Panc1 (cell line): ENCODE measurements around the gene STARD10. TPM values are rescaled to one million over a fixed set of nuclear protein-coding genes. Genes with fewer than 3 reads are reported as not detected.

Source experiments
- ATAC-seq: fragments of 200-7000 bp; cut with Tn5 transposase; 2 replicates; pipeline ENCODE4 v1.9.1; 2020; ENCODE audit warnings: mild to moderate bottlenecking, moderate library complexity
- BruUV-seq: library from RNA; stranded (reverse); fragments of 400-500 nt; replicated peaks from 2 replicates; lab custom pipeline; 2021; lab: Mats Ljungman, UMichigan
- CTCF ChIA-PET: fragments of 300-600 bp; sonication (Branson Sonifier 250); formaldehyde crosslinking; loops from one replicate; lab custom pipeline; 2022; ENCODE audit warnings: antibody characterized with exemption; lab: Charles Lee
- POLR2A ChIA-PET: fragments of 300-600 bp; sonication (Branson Sonifier 250); formaldehyde crosslinking; loops from one replicate; lab custom pipeline; 2022; ENCODE audit warnings: antibody characterized with exemption; lab: Charles Lee
- DNase-seq: peaks from one replicate; pipeline ENCODE4 v3.0.0-alpha.2; 2010; ENCODE audit warnings: low read depth, low spot score
- H3K27ac ChIP-seq: 2 replicates; pipeline ENCODE4 v1.5.1; 2011; ENCODE audit warnings: mild to moderate bottlenecking, low read length, inconsistent platforms
- H3K27me3 ChIP-seq: fragments of 200-500 bp; sonication (Bioruptor generic); 2 replicates; pipeline ENCODE4 v1.6.0; 2014; ENCODE audit warnings: low read length, inconsistent platforms; ENCODE audit not compliant: control insufficient read depth, insufficient read depth
- H3K36me3 ChIP-seq: fragments of 200-500 bp; sonication (Bioruptor generic); 2 replicates; pipeline ENCODE4 v1.5.1; 2014; ENCODE audit warnings: inconsistent platforms, mild to moderate bottlenecking, low read length, moderate library complexity; ENCODE audit not compliant: control insufficient read depth, insufficient read depth
- H3K4me1 ChIP-seq: 2 replicates; pipeline ENCODE4 v1.5.1; 2011; ENCODE audit warnings: inconsistent platforms, mild to moderate bottlenecking, low read length, moderate library complexity; ENCODE audit not compliant: control insufficient read depth, insufficient read depth
- H3K4me3 ChIP-seq, 2 experiments: 2 replicates each; pipeline ENCODE4 v1.5.1; 2011 to 2012; ENCODE audit warnings: low read depth in 2 of 2, low read length in 2 of 2, mild to moderate bottlenecking in 2 of 2, inconsistent platforms in 1 of 2, moderate library complexity in 1 of 2
- H3K9me3 ChIP-seq: fragments of 200-500 bp; sonication (Bioruptor generic); 2 replicates; pipeline ENCODE4 v1.5.1; 2014; ENCODE audit warnings: low read depth, mild to moderate bottlenecking, inconsistent platforms, low read length, moderate library complexity; ENCODE audit not compliant: control insufficient read depth, insufficient read depth
- CTCF ChIP-seq: fragments of 450-650 bp; IDR thresholded peaks from 2 replicates; pipeline ENCODE4 v1.5.1; 2017; ENCODE audit warnings: mild to moderate bottlenecking
- POLR2AphosphoS5 ChIP-seq: IDR thresholded peaks from 2 replicates; pipeline ENCODE4 v1.6.1; 2012; ENCODE audit warnings: mild to moderate bottlenecking, low read depth, low read length, moderate library complexity
- REST ChIP-seq, 2 experiments: IDR thresholded peaks; 2 replicates each; pipeline ENCODE4 v1.6.1; 2011 to 2012; ENCODE audit warnings: low read depth in 2 of 2, control low read depth in 1 of 2, low read length in 1 of 2, mild to moderate bottlenecking in 1 of 2, moderate library complexity in 1 of 2; ENCODE audit not compliant: insufficient read depth in 1 of 2
- SIN3A ChIP-seq: IDR thresholded peaks from 2 replicates; pipeline ENCODE4 v1.6.1; 2012; ENCODE audit warnings: low read depth, mild to moderate bottlenecking, low read length, moderate library complexity, borderline replicate concordance; ENCODE audit not compliant: insufficient read depth
- TCF7L2 ChIP-seq: IDR thresholded peaks from 2 replicates; pipeline ENCODE4 v1.6.1; 2011; ENCODE audit warnings: mild to moderate bottlenecking, low read depth, low read length, inconsistent platforms
- in situ Hi-C: cut with HindIII; loops from 2 replicates; pipeline ENCODE4 v1.10.0; 2016; ENCODE audit warnings: low sequenced_read_pairs, low pct_unique_long_range_greater_than_20kb
- intact Hi-C: fragments of 100-400 bp; cut with micrococcal nuclease; formaldehyde crosslinking; loops from one replicate; pipeline ENCODE4 v1.10.0; 2022; ENCODE audit not compliant: unreplicated experiment
- total RNA-seq: library from RNA; stranded (reverse); gene quantifications from one replicate; pipeline ENCODE4 v1.2.1, GENCODE V29; 2021; ENCODE audit not compliant: unreplicated experiment

STARD10 gene
- total RNA-seq, 1 experiment from 2014 or later, result 32.1 TPM

GRCh38 chr11:72759468-72759985 is 34.3 kb downstream of the STARD10 start:
- H3K27ac ChIP-seq, result no peak overlapping the region
- intact Hi-C loops (no loop called here), in situ Hi-C loops (no loop called here)
- H3K4me3 ChIP-seq, result no peak overlapping the region
- H3K9me3 ChIP-seq, result no peaks in the 10 kb centered on the region
- no peak for TF ChIP-seq REST (IDR thresholded peaks at IDR 0.05; ENCODE audit: insufficient read depth in 1 of 2, low read depth in 2 of 2, low read length in 1 of 2)
- TF ChIP-seq POLR2AphosphoS5, result no peak
- TF ChIP-seq CTCF, result no peak
- no peak for TF ChIP-seq SIN3A
- no peak for TF ChIP-seq TCF7L2
- H3K4me1 ChIP-seq, result no peaks in the 10 kb centered on the region
- DNase-seq, result no peak
- CTCF ChIA-PET, result no interaction called here
- no peak for ATAC-seq
- no TSS peak for BruUV-seq
- no peaks in the 10 kb centered on the region for H3K36me3 ChIP-seq
- POLR2A ChIA-PET, result interaction anchor here (0.7 kb wide), 1 partner anchor 568 kb away, joined by 3 read pairs; no protein-coding TSS in a partner anchor
- H3K27me3 ChIP-seq, result no peaks in the 10 kb centered on the region

- Histone ChIP-seq H3K27me3 (no peaks in the 10 kb centered on the region), H3K4me3 (no peak overlapping the region), H3K4me1 (no peaks in the 10 kb centered on the region; the same call in 1 of the 2 replicates), H3K36me3 (no peaks in the 10 kb centered on the region), H3K9me3 (no peaks in the 10 kb centered on the region), H3K27ac (no peak overlapping the region)
- in situ Hi-C loops (no loop called here), intact Hi-C loops (no loop called here)
- ChIA-PET CTCF (no interaction called here), POLR2A (no interaction called here)
- no TSS peak for BruUV-seq
- TF ChIP-seq CTCF (no peak), REST (IDR thresholded peaks at IDR 0.05; ENCODE audit: insufficient read depth in 1 of 2, low read depth in 2 of 2, low read length in 1 of 2) (no peak), POLR2AphosphoS5 (no peak), TCF7L2 (no peak), SIN3A (no peak)
- peak; percentile 50; the same call in 1 of the 2 replicates for ATAC-seq
- no peak for DNase-seq
Measured at GRCh38 chr11:72758690-72759389, 35.0 kb downstream of the STARD10 start.
